H9 (cell line): ENCODE results near the gene DCP1B. TPM values are rescaled to one million over a fixed set of nuclear protein-coding genes. Genes with fewer than 3 reads are reported as not detected.

ENCODE experiments used
- DNase-seq: peaks from one replicate; pipeline ENCODE4 v3.0.0-alpha.2; 2017
- H2AFZ ChIP-seq: one replicate; pipeline ENCODE4 v1.6.1; 2013; ENCODE audit warnings: mild to moderate bottlenecking, low read length, control low read depth, moderate library complexity
- H2AK5ac ChIP-seq: 2 replicates; pipeline ENCODE4 v1.6.1; 2013; ENCODE audit warnings: low read length, control low read depth, mixed read lengths; ENCODE audit not compliant: insufficient read length
- H2BK120ac ChIP-seq: one replicate; pipeline ENCODE4 v1.6.1; 2013; ENCODE audit warnings: low read depth, mild to moderate bottlenecking, low read length, control low read depth, inconsistent platforms; ENCODE audit not compliant: poor library complexity, severe bottlenecking
- H2BK12ac ChIP-seq: 2 replicates; pipeline ENCODE4 v1.6.1; 2013; ENCODE audit warnings: low read length, control low read depth, mixed read lengths, low read depth; ENCODE audit not compliant: insufficient read length
- H2BK15ac ChIP-seq: 2 replicates; pipeline ENCODE4 v1.6.1; 2013; ENCODE audit warnings: low read depth, low read length, control low read depth
- H2BK20ac ChIP-seq: one replicate; pipeline ENCODE4 v1.6.1; 2013; ENCODE audit warnings: low read depth, mild to moderate bottlenecking, low read length, control low read depth, inconsistent platforms; ENCODE audit not compliant: poor library complexity, severe bottlenecking
- H2BK5ac ChIP-seq: 2 replicates; pipeline ENCODE4 v1.6.1; 2013; ENCODE audit warnings: low read length, control low read depth, mixed read lengths; ENCODE audit not compliant: insufficient read length
- H3K14ac ChIP-seq: 2 replicates; pipeline ENCODE4 v1.6.1; 2013; ENCODE audit warnings: low read length, control low read depth; ENCODE audit not compliant: insufficient read depth
- H3K18ac ChIP-seq: 2 replicates; pipeline ENCODE4 v1.6.1; 2013; ENCODE audit warnings: low read depth, mild to moderate bottlenecking, mixed read lengths, low read length, control low read depth; ENCODE audit not compliant: insufficient read length
- H3K23ac ChIP-seq: 2 replicates; pipeline ENCODE4 v1.6.1; 2013; ENCODE audit warnings: low read length, control low read depth, mixed read lengths, low read depth; ENCODE audit not compliant: insufficient read length
- H3K23me2 ChIP-seq: 2 replicates; pipeline ENCODE4 v1.6.1; 2013; ENCODE audit warnings: low read depth, mild to moderate bottlenecking, mixed read lengths, low read length, control low read depth; ENCODE audit not compliant: insufficient read length, poor library complexity, severe bottlenecking
- H3K27ac ChIP-seq: 2 replicates; pipeline ENCODE4 v1.5.1; 2013; ENCODE audit warnings: low read length, control low read depth, mixed read lengths, low read depth; ENCODE audit not compliant: insufficient read length
- H3K27me3 ChIP-seq: 2 replicates; pipeline ENCODE4 v1.6.1; 2013; ENCODE audit warnings: low read length, control low read depth, inconsistent platforms; ENCODE audit not compliant: insufficient read depth
- H3K4ac ChIP-seq: 2 replicates; pipeline ENCODE4 v1.6.1; 2013; ENCODE audit warnings: low read depth, mild to moderate bottlenecking, control low read depth, inconsistent platforms, low read length, moderate library complexity
- H3K4me1 ChIP-seq: 2 replicates; pipeline ENCODE4 v1.6.1; 2013; ENCODE audit warnings: low read length, control low read depth, inconsistent platforms; ENCODE audit not compliant: insufficient read depth
- H3K4me2 ChIP-seq: 2 replicates; pipeline ENCODE4 v1.6.1; 2013; ENCODE audit warnings: low read length, control low read depth, mixed read lengths; ENCODE audit not compliant: insufficient read length, insufficient read depth
- H3K56ac ChIP-seq: 2 replicates; pipeline ENCODE4 v1.6.1; 2013; ENCODE audit warnings: low read depth, mild to moderate bottlenecking, mixed read lengths, low read length, control low read depth; ENCODE audit not compliant: insufficient read length
- H3K79me1 ChIP-seq: 2 replicates; pipeline ENCODE4 v1.6.1; 2013; ENCODE audit warnings: low read depth, mild to moderate bottlenecking, moderate library complexity, low read length, control low read depth, inconsistent platforms; ENCODE audit not compliant: insufficient read depth, poor library complexity, severe bottlenecking
- H3K79me2 ChIP-seq: 2 replicates; pipeline ENCODE4 v1.6.1; 2013; ENCODE audit warnings: low read length, control low read depth, inconsistent platforms; ENCODE audit not compliant: insufficient read depth
- H3K9ac ChIP-seq: 2 replicates; pipeline ENCODE4 v1.6.1; 2013; ENCODE audit warnings: low read length, control low read depth, mixed read lengths; ENCODE audit not compliant: insufficient read length; ENCODE audit errors: extremely low read depth
- H3K9me3 ChIP-seq: one replicate; pipeline ENCODE4 v1.6.1; 2013; ENCODE audit warnings: low read depth, low read length, inconsistent platforms; ENCODE audit not compliant: control insufficient read depth
- H3T11ph ChIP-seq: one replicate; pipeline ENCODE4 v1.6.1; 2013; ENCODE audit warnings: mild to moderate bottlenecking, low read length, control low read depth, inconsistent platforms
- H4K20me1 ChIP-seq: one replicate; pipeline ENCODE4 v1.6.1; 2013; ENCODE audit not compliant: control insufficient read depth, insufficient read length, insufficient read depth
- H4K5ac ChIP-seq: 2 replicates; pipeline ENCODE4 v1.6.1; 2013; ENCODE audit warnings: low read depth, mild to moderate bottlenecking, mixed read lengths, low read length, control low read depth; ENCODE audit not compliant: insufficient read length
- H4K8ac ChIP-seq: replicated peaks from 2 replicates; pipeline ENCODE4 v1.6.1; 2013; ENCODE audit warnings: low read length, control low read depth, mixed read lengths, low read depth; ENCODE audit not compliant: insufficient read length
- H4K91ac ChIP-seq: 2 replicates; pipeline ENCODE4 v1.6.1; 2013; ENCODE audit warnings: low read depth, mild to moderate bottlenecking, moderate library complexity, mixed read lengths, low read length, control low read depth; ENCODE audit not compliant: insufficient read length
- H3K27ac Mint-ChIP-seq, 3 experiments: 2 replicates in 2 of 3; 3 replicates in 1 of 3; pipeline ENCODE4 v1.8.0; 2020 to 2021; ENCODE audit warnings: mixed read lengths in 3 of 3, mild to moderate bottlenecking in 1 of 3, moderate library complexity in 1 of 3
- H3K27me3 Mint-ChIP-seq: 2 replicates; pipeline ENCODE4 v1.8.0; 2021; ENCODE audit warnings: low read depth, mild to moderate bottlenecking, moderate library complexity, mixed read lengths
- H3K36me3 Mint-ChIP-seq, 3 experiments: 2 replicates in 2 of 3; 3 replicates in 1 of 3; pipeline ENCODE4 v1.8.0; 2020 to 2021; ENCODE audit warnings: low read depth in 3 of 3, mixed read lengths in 3 of 3; ENCODE audit not compliant: insufficient read depth in 1 of 3
- H3K4me1 Mint-ChIP-seq, 2 experiments: 2 replicates each; pipeline ENCODE4 v1.8.0; 2020; ENCODE audit warnings: mixed read lengths in 2 of 2
- H3K4me3 Mint-ChIP-seq, 2 experiments: 2 replicates in 1 of 2; 3 replicates in 1 of 2; pipeline ENCODE4 v1.8.0; 2020 to 2021; ENCODE audit warnings: mild to moderate bottlenecking in 2 of 2, mixed read lengths in 2 of 2, moderate library complexity in 1 of 2
- H3K9me3 Mint-ChIP-seq, 2 experiments: 2 replicates in 1 of 2; 3 replicates in 1 of 2; pipeline ENCODE4 v1.8.0; 2020; ENCODE audit warnings: mild to moderate bottlenecking in 2 of 2, mixed read lengths in 2 of 2, moderate library complexity in 1 of 2
- WGBS: extraction: QIAGEN DNeasy Blood & Tissue Kit; methylation state at CpG from one replicate; pipeline ENCODE4 v1.1.7; 2013; ENCODE audit warnings: missing lambda C conversion rate, low lambda C conversion rate, mixed read lengths; ENCODE audit not compliant: insufficient read length; ENCODE audit errors: extremely low coverage; 5-methylcytosine and 5-hydroxymethylcytosine counted together
- total RNA-seq: library from RNA; stranded (reverse); gene quantifications from 2 replicates; pipeline ENCODE4 v1.2.1, GENCODE V29; 2021
- TF ChIP-seq, protein P1 (sequence below): fragments of 200-600 bp; sonication (generic); conservative IDR thresholded peaks from 3 replicates; pipeline ENCODE4 v1.8.0; 2021; ENCODE audit warnings: antibody characterized with exemption, mild to moderate bottlenecking

The DCP1B gene
- total RNA-seq, 1 experiment from 2014 or later = 11.2 TPM

DNA sequence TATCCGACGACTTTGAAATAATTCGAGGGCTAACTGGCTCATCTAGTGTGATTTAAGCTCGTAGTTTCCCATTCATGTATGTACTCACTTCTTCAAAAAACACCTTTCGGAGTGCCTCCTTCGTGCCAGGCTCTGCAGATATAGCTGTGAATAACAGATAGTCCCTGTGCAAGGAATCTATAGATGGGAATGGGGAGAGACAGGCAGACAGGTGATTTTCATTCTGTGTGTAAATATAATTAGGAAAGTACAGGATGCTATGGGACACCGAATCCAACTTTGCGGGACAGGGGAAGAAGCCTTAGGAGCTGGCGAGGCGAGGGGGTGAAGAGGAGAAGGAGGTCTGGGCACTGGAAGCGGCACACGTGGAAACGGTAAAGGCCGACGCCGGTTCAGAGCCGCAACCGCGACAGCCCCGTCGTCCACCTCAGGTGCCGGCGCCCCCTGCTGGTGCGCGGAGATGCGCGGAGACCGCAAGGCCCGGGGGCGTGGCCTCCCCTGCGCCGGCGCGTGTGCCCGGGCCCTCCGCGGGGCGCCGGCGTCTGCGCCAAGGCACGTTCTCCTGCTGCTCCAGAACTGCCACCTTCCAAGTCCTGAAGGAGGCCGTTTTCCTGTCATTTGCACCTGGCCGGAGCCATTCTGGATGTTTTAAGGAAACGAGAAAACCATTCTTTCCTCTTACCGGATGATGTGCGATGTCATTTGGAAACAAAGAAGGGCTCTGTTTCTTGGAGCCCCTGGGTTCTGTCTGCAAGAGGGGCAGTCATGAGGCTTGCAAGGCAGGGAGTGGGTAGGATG is 30.6 kb upstream of the DCP1B start:
- WGBS = no CpG with 5 or more reads among the region's 47 CpGs
- Histone ChIP-seq H3K23ac (no peak overlapping the region), H2BK15ac (no peak overlapping the region), H3K79me1 (no peaks in the 10 kb centered on the region), H3K56ac (no peak overlapping the region), H4K8ac (no peak overlapping the region), H3K4me1 (peaks cover 2% of the 10 kb centered on the region; the same call in 1 of the 2 replicates), H2BK5ac (no peak overlapping the region), H3K79me2 (no peaks in the 10 kb centered on the region), H2BK12ac (no peak overlapping the region), H4K5ac (no peak overlapping the region), H2BK20ac (no peak overlapping the region), H3K4ac (no peak overlapping the region), H3K23me2 (peaks cover 3% of the 10 kb centered on the region), H3K4me2 (peak overlapping the region; percentile 16), H2AK5ac (no peak overlapping the region), H3K14ac (no peak overlapping the region), H3T11ph (no peak overlapping the region), H3K9ac (no peak overlapping the region), H2AFZ (no peak overlapping the region), H4K91ac (no peak overlapping the region), H2BK120ac (no peak overlapping the region), H4K20me1 (no peaks in the 10 kb centered on the region), H3K27me3 (peaks cover 8% of the 10 kb centered on the region; the same call in 1 of the 2 replicates), H3K18ac (no peak overlapping the region), H3K9me3 (no peaks in the 10 kb centered on the region), H3K27ac (no peak overlapping the region)
- H3K36me3 Mint-ChIP-seq = no peaks in the 10 kb centered on the region
- TF ChIP-seq, protein P1, sequence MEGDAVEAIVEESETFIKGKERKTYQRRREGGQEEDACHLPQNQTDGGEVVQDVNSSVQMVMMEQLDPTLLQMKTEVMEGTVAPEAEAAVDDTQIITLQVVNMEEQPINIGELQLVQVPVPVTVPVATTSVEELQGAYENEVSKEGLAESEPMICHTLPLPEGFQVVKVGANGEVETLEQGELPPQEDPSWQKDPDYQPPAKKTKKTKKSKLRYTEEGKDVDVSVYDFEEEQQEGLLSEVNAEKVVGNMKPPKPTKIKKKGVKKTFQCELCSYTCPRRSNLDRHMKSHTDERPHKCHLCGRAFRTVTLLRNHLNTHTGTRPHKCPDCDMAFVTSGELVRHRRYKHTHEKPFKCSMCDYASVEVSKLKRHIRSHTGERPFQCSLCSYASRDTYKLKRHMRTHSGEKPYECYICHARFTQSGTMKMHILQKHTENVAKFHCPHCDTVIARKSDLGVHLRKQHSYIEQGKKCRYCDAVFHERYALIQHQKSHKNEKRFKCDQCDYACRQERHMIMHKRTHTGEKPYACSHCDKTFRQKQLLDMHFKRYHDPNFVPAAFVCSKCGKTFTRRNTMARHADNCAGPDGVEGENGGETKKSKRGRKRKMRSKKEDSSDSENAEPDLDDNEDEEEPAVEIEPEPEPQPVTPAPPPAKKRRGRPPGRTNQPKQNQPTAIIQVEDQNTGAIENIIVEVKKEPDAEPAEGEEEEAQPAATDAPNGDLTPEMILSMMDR = peak; percentile 97
- H3K27me3 Mint-ChIP-seq = peaks cover 78% of the 10 kb centered on the region
- no peaks in the 10 kb centered on the region for H3K9me3 Mint-ChIP-seq
- peaks cover 9 to 19% of the 10 kb centered on the region in 2 experiments for H3K4me1 Mint-ChIP-seq
- DNase-seq = peak; percentile 93
- peak overlapping the region; percentile 50 to 66 for H3K4me3 Mint-ChIP-seq
- H3K27ac Mint-ChIP-seq = no peak overlapping the region
